NOMO-1 (cell line): ENCODE measurements around the gene TRIM24.
A peak's percentile ranks its signal among the peaks of the same experiment; 100 is the strongest.
"Not testable (repeated sequence)": the region's sequence is repeated elsewhere in the genome, so short reads cannot be mapped to it uniquely, and the experiment has no call there.

Experiments
- DNase-seq, 2 experiments: peaks; one replicate each; lab custom pipeline; 2025; ENCODE audit not compliant: unreplicated experiment in 2 of 2; lab: John Stamatoyannopoulos, UW

TRIM24 gene

GRCh38 chr7:138524259-138524658, 64.2 kb downstream of the TRIM24 start:
- no peak for DNase-seq

- DNase-seq: no peak
Observed at GRCh38 chr7:138525757-138526156, 65.7 kb downstream of the TRIM24 start.

- DNase-seq: no peak
Observed at GRCh38 chr7:138527746-138528223, 67.7 kb downstream of the TRIM24 start.

GRCh38 chr7:138536833-138537232, 76.8 kb downstream of the TRIM24 start:
- not testable (repeated sequence) for DNase-seq

- DNase-seq: no peak
Observed at GRCh38 chr7:138538518-138538917, 78.5 kb downstream of the TRIM24 start.

GRCh38 chr7:138538997-138539644, 79.1 kb downstream of the TRIM24 start:
- no peak for DNase-seq

- DNase-seq: no peak
Observed at GRCh38 chr7:138542183-138542582, 82.1 kb downstream of the TRIM24 start.

- no peak for DNase-seq
Observed at GRCh38 chr7:138543739-138544138, 83.7 kb downstream of the TRIM24 start.

- no peak for DNase-seq
Observed at GRCh38 chr7:138545123-138545522, 85.1 kb downstream of the TRIM24 start.

- DNase-seq: no peak
Observed at GRCh38 chr7:138546064-138546619, 86.1 kb downstream of the TRIM24 start.

- no peak for DNase-seq
Observed at GRCh38 chr7:138546829-138547228, 86.8 kb downstream of the TRIM24 start.

GRCh38 chr7:138549082-138549481, 89.0 kb downstream of the TRIM24 start:
- DNase-seq: no peak

- no peak for DNase-seq
Observed at GRCh38 chr7:138550337-138550736, 90.3 kb downstream of the TRIM24 start.

GRCh38 chr7:138551102-138551501, 91.0 kb downstream of the TRIM24 start:
- DNase-seq: no peak

- DNase-seq: no peak
Observed at GRCh38 chr7:138553805-138554204, 93.7 kb downstream of the TRIM24 start.

GRCh38 chr7:138554674-138555073, 94.6 kb downstream of the TRIM24 start:
- no peak for DNase-seq

- DNase-seq: no peak
Observed at GRCh38 chr7:138555684-138556083, 95.6 kb downstream of the TRIM24 start.

- DNase-seq: no peak
Observed at GRCh38 chr7:138556771-138557484, 96.9 kb downstream of the TRIM24 start.

- DNase-seq: no peak
Observed at GRCh38 chr7:138559448-138559847, 99.4 kb downstream of the TRIM24 start.

- DNase-seq: no peak
Observed at GRCh38 chr7:138563808-138564207, 103.7 kb downstream of the TRIM24 start.

GRCh38 chr7:138564365-138564764, 104.3 kb downstream of the TRIM24 start:
- peak; percentile 6 to 15 for DNase-seq

- peak; percentile 79 to 85 for DNase-seq
Observed at GRCh38 chr7:138565071-138565450, 105.0 kb downstream of the TRIM24 start.
